WTC11 (cell line): ENCODE measurements around the gene SIRPB2. TPM values are rescaled to one million over a fixed set of nuclear protein-coding genes. Genes with fewer than 3 reads are reported as not detected.

ENCODE experiments used
- CBFB ChIP-seq: sonication (generic); formaldehyde crosslinking; IDR thresholded peaks from 2 replicates; pipeline ENCODE4 v1.8.1; 2022; ENCODE audit warnings: mild to moderate bottlenecking, low read depth, missing genetic modification reagents
- ESRRA ChIP-seq: sonication (generic); formaldehyde crosslinking; IDR thresholded peaks from 2 replicates; pipeline ENCODE4 v1.8.1; 2022; ENCODE audit warnings: mild to moderate bottlenecking, missing genetic modification reagents, borderline replicate concordance
- FOXK1 ChIP-seq: sonication (generic); formaldehyde crosslinking; IDR thresholded peaks from 2 replicates; pipeline ENCODE4 v1.8.0; 2022; ENCODE audit warnings: mild to moderate bottlenecking, moderate library complexity, missing genetic modification reagents
- FOXP1 ChIP-seq: sonication (generic); formaldehyde crosslinking; IDR thresholded peaks from 2 replicates; pipeline ENCODE4 v1.8.0; 2022; ENCODE audit warnings: missing genetic modification reagents, mild to moderate bottlenecking, moderate library complexity, borderline replicate concordance
- KAT7 ChIP-seq: sonication (generic); formaldehyde crosslinking; IDR thresholded peaks from 2 replicates; pipeline ENCODE4 v1.8.1; 2023; ENCODE audit warnings: missing genetic modification reagents, mild to moderate bottlenecking, borderline replicate concordance
- NFE2L1 ChIP-seq: sonication (generic); formaldehyde crosslinking; IDR thresholded peaks from 2 replicates; pipeline ENCODE4 v1.8.1; 2023; ENCODE audit warnings: missing genetic modification reagents
- NR2C2 ChIP-seq: sonication (generic); formaldehyde crosslinking; IDR thresholded peaks from 2 replicates; pipeline ENCODE4 v1.8.0; 2022; ENCODE audit warnings: mild to moderate bottlenecking, missing genetic modification reagents
- TEAD1 ChIP-seq: sonication (generic); formaldehyde crosslinking; IDR thresholded peaks from 2 replicates; pipeline ENCODE4 v1.8.0; 2022; ENCODE audit warnings: mild to moderate bottlenecking, missing genetic modification reagents
- TEAD4 ChIP-seq: sonication (generic); formaldehyde crosslinking; IDR thresholded peaks from 2 replicates; pipeline ENCODE4 v1.8.0; 2022; ENCODE audit warnings: mild to moderate bottlenecking, missing genetic modification reagents
- ZNF219 ChIP-seq: sonication (generic); formaldehyde crosslinking; IDR thresholded peaks from 2 replicates; pipeline ENCODE4 v1.8.0; 2023; ENCODE audit warnings: missing genetic modification reagents, mild to moderate bottlenecking, borderline replicate concordance
- ZNF416 ChIP-seq: fragments of 250-450 bp; sonication (Bioruptor Pico); IDR thresholded peaks from 2 replicates; pipeline ENCODE4 v1.9.0; 2021; ENCODE audit warnings: mild to moderate bottlenecking, inconsistent platforms
- total RNA-seq: library from RNA; stranded (reverse); gene quantifications from 3 replicates; pipeline ENCODE4 v1.2.3, GENCODE V29; 2021
- TF ChIP-seq, protein P1 (sequence below): sonication (generic); formaldehyde crosslinking; IDR thresholded peaks from 2 replicates; pipeline ENCODE4 v1.8.1; 2023; ENCODE audit warnings: mild to moderate bottlenecking, missing genetic modification reagents
- TF ChIP-seq, protein P2 (sequence below): sonication (generic); formaldehyde crosslinking; IDR thresholded peaks from 2 replicates; pipeline ENCODE4 v1.8.1; 2023; ENCODE audit warnings: mild to moderate bottlenecking, missing genetic modification reagents, moderate library complexity
- TF ChIP-seq, protein P3 (sequence below): sonication (generic); formaldehyde crosslinking; IDR thresholded peaks from 2 replicates; pipeline ENCODE4 v1.8.1; 2023; ENCODE audit warnings: mild to moderate bottlenecking, missing genetic modification reagents, borderline replicate concordance
- TF ChIP-seq, protein P4 (sequence below): sonication (generic); formaldehyde crosslinking; IDR thresholded peaks from 2 replicates; pipeline ENCODE4 v1.8.1; 2023; ENCODE audit warnings: mild to moderate bottlenecking, missing genetic modification reagents
- TF ChIP-seq, protein P5 (sequence below): sonication (generic); formaldehyde crosslinking; IDR thresholded peaks from 2 replicates; pipeline ENCODE4 v1.8.0; 2023; ENCODE audit warnings: missing genetic modification reagents, mild to moderate bottlenecking, borderline replicate concordance
- TF ChIP-seq, protein P6 (sequence below): sonication (generic); formaldehyde crosslinking; IDR thresholded peaks from 2 replicates; pipeline ENCODE4 v1.8.1; 2022; ENCODE audit warnings: mild to moderate bottlenecking, missing genetic modification reagents, moderate library complexity, borderline replicate concordance
- TF ChIP-seq, protein P7 (sequence below): fragments of 250-450 bp; sonication (Bioruptor Pico); conservative IDR thresholded peaks from 2 replicates; pipeline ENCODE4 v1.9.0; 2021; ENCODE audit warnings: mild to moderate bottlenecking
- TF ChIP-seq, protein P8 (sequence below): fragments of 250-450 bp; sonication (Bioruptor Pico); IDR thresholded peaks from 2 replicates; pipeline ENCODE4 v1.8.0; 2021; ENCODE audit warnings: mild to moderate bottlenecking

Gene SIRPB2
- total RNA-seq, 1 experiment from 2014 or later = not detected

DNA sequence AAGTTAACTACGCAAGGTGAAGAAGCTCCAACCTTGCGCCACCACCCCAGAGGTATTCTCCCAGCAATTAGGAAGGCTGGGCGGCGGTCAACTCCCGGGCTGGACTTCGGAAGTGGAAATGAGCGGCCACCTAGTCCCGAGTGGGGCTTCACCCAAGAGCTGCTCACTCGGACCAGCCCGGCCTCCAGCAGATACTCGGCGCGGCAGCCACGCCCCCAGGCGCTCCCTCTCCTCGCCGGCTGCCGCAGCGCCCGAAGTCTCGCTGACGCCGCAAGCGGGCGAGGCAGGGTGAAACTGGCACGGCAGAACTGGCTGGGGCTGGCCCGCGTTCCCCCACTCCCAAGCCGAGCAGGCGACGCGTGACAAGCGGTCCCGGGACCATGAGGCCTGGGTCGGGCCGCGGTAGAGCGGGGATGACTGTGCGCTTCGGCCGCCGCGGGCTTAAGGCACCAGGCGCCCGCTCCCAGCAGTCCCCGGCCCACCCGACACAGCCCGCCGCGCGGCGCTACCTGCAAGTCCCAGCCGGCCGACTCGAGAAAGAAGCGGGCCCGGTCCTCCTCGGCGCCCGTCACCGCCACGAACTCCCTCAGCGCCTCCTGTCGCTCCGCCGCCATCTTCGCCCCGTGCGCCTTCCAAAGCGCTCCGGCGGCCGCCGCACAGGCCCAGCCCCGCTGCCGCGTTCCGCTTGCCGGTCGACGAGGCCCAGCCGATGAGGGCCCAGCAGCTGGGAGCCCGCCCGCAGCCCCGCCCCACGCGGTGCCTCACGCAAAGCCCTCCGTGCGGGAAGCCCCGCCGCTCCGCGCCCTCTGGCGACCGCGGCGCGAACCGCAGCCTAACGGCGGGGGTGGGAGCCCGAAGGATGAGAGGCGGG lies 24.8 kb downstream of the SIRPB2 start, which contains the start of gene NSFL1C (continued):
- TF ChIP-seq, protein P1, sequence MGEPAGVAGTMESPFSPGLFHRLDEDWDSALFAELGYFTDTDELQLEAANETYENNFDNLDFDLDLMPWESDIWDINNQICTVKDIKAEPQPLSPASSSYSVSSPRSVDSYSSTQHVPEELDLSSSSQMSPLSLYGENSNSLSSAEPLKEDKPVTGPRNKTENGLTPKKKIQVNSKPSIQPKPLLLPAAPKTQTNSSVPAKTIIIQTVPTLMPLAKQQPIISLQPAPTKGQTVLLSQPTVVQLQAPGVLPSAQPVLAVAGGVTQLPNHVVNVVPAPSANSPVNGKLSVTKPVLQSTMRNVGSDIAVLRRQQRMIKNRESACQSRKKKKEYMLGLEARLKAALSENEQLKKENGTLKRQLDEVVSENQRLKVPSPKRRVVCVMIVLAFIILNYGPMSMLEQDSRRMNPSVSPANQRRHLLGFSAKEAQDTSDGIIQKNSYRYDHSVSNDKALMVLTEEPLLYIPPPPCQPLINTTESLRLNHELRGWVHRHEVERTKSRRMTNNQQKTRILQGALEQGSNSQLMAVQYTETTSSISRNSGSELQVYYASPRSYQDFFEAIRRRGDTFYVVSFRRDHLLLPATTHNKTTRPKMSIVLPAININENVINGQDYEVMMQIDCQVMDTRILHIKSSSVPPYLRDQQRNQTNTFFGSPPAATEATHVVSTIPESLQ = 0 out of 2 replicates have a peak, but pooled peaks have one; percentile 77
- TF ChIP-seq ZNF416 (CRISPR knock-in tag) (no peak), ZNF219 (peak; percentile 81; the same call in 1 of the 2 replicates), FOXK1 (peak; percentile 90; the same call in 1 of the 2 replicates), FOXP1 (CRISPR knock-in tag) (peak; percentile 90), ESRRA (CRISPR knock-in tag) (peak; percentile 27; the same call in 1 of the 2 replicates), TEAD4 (CRISPR knock-in tag) (peak; percentile 41; the same call in 1 of the 2 replicates), TEAD1 (peak; percentile 97), NFE2L1 (peak; percentile 95), KAT7 (CRISPR knock-in tag) (peak; percentile 73; the same call in 1 of the 2 replicates), NR2C2 (CRISPR knock-in tag) (no peak), CBFB (CRISPR knock-in tag) (no peak; the same call in 1 of the 2 replicates)
- TF ChIP-seq, protein P2, sequence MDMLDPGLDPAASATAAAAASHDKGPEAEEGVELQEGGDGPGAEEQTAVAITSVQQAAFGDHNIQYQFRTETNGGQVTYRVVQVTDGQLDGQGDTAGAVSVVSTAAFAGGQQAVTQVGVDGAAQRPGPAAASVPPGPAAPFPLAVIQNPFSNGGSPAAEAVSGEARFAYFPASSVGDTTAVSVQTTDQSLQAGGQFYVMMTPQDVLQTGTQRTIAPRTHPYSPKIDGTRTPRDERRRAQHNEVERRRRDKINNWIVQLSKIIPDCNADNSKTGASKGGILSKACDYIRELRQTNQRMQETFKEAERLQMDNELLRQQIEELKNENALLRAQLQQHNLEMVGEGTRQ (CRISPR knock-in tag) = peak; percentile 57
- TF ChIP-seq, protein P3, sequence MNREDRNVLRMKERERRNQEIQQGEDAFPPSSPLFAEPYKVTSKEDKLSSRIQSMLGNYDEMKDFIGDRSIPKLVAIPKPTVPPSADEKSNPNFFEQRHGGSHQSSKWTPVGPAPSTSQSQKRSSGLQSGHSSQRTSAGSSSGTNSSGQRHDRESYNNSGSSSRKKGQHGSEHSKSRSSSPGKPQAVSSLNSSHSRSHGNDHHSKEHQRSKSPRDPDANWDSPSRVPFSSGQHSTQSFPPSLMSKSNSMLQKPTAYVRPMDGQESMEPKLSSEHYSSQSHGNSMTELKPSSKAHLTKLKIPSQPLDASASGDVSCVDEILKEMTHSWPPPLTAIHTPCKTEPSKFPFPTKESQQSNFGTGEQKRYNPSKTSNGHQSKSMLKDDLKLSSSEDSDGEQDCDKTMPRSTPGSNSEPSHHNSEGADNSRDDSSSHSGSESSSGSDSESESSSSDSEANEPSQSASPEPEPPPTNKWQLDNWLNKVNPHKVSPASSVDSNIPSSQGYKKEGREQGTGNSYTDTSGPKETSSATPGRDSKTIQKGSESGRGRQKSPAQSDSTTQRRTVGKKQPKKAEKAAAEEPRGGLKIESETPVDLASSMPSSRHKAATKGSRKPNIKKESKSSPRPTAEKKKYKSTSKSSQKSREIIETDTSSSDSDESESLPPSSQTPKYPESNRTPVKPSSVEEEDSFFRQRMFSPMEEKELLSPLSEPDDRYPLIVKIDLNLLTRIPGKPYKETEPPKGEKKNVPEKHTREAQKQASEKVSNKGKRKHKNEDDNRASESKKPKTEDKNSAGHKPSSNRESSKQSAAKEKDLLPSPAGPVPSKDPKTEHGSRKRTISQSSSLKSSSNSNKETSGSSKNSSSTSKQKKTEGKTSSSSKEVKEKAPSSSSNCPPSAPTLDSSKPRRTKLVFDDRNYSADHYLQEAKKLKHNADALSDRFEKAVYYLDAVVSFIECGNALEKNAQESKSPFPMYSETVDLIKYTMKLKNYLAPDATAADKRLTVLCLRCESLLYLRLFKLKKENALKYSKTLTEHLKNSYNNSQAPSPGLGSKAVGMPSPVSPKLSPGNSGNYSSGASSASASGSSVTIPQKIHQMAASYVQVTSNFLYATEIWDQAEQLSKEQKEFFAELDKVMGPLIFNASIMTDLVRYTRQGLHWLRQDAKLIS (CRISPR knock-in tag) = no peak
- TF ChIP-seq, protein P4, sequence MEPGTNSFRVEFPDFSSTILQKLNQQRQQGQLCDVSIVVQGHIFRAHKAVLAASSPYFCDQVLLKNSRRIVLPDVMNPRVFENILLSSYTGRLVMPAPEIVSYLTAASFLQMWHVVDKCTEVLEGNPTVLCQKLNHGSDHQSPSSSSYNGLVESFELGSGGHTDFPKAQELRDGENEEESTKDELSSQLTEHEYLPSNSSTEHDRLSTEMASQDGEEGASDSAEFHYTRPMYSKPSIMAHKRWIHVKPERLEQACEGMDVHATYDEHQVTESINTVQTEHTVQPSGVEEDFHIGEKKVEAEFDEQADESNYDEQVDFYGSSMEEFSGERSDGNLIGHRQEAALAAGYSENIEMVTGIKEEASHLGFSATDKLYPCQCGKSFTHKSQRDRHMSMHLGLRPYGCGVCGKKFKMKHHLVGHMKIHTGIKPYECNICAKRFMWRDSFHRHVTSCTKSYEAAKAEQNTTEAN (CRISPR knock-in tag) = peak; percentile 86; the same call in 1 of the 2 replicates
- TF ChIP-seq, protein P5, sequence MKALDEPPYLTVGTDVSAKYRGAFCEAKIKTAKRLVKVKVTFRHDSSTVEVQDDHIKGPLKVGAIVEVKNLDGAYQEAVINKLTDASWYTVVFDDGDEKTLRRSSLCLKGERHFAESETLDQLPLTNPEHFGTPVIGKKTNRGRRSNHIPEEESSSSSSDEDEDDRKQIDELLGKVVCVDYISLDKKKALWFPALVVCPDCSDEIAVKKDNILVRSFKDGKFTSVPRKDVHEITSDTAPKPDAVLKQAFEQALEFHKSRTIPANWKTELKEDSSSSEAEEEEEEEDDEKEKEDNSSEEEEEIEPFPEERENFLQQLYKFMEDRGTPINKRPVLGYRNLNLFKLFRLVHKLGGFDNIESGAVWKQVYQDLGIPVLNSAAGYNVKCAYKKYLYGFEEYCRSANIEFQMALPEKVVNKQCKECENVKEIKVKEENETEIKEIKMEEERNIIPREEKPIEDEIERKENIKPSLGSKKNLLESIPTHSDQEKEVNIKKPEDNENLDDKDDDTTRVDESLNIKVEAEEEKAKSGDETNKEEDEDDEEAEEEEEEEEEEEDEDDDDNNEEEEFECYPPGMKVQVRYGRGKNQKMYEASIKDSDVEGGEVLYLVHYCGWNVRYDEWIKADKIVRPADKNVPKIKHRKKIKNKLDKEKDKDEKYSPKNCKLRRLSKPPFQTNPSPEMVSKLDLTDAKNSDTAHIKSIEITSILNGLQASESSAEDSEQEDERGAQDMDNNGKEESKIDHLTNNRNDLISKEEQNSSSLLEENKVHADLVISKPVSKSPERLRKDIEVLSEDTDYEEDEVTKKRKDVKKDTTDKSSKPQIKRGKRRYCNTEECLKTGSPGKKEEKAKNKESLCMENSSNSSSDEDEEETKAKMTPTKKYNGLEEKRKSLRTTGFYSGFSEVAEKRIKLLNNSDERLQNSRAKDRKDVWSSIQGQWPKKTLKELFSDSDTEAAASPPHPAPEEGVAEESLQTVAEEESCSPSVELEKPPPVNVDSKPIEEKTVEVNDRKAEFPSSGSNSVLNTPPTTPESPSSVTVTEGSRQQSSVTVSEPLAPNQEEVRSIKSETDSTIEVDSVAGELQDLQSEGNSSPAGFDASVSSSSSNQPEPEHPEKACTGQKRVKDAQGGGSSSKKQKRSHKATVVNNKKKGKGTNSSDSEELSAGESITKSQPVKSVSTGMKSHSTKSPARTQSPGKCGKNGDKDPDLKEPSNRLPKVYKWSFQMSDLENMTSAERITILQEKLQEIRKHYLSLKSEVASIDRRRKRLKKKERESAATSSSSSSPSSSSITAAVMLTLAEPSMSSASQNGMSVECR (CRISPR knock-in tag) = peak; percentile 86; the same call in 1 of the 2 replicates
- TF ChIP-seq, protein P6, sequence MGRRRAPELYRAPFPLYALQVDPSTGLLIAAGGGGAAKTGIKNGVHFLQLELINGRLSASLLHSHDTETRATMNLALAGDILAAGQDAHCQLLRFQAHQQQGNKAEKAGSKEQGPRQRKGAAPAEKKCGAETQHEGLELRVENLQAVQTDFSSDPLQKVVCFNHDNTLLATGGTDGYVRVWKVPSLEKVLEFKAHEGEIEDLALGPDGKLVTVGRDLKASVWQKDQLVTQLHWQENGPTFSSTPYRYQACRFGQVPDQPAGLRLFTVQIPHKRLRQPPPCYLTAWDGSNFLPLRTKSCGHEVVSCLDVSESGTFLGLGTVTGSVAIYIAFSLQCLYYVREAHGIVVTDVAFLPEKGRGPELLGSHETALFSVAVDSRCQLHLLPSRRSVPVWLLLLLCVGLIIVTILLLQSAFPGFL (CRISPR knock-in tag) = 0 out of 2 replicates have a peak, but pooled peaks have one; percentile 90
- TF ChIP-seq, protein P7, sequence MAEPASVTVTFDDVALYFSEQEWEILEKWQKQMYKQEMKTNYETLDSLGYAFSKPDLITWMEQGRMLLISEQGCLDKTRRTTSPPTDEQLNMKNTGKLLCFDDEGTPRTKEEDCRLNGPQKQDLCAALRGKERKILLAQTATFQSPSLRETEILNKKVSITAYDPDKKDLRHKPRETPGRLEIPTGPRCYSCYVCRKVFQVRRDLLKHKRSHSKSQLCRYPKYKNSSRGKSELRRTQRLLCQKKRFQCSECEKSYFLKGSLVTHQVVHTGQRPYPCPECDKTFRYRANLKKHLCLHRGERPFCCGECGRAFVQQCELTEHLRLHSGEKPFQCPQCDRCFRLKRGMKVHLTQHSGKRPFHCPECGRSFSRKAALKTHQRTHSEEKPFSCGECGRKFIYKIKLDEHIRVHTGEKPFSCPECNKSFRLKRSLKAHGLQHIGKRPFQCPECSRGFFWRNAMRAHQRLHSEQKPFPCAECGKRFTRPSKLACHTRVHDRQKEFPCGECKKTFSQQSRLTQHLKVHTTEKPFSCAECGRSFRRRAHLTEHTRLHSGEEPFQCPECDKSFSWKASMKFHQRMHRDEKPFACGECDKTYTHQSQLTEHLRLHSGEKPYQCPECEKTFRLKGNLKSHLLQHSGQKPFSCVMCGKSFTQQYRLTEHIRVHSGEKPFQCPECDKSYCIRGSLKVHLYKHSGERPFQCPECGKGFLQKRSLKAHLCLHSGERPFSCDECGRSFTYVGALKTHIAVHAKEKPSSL (CRISPR knock-in tag) = no peak
- TF ChIP-seq, protein P8, sequence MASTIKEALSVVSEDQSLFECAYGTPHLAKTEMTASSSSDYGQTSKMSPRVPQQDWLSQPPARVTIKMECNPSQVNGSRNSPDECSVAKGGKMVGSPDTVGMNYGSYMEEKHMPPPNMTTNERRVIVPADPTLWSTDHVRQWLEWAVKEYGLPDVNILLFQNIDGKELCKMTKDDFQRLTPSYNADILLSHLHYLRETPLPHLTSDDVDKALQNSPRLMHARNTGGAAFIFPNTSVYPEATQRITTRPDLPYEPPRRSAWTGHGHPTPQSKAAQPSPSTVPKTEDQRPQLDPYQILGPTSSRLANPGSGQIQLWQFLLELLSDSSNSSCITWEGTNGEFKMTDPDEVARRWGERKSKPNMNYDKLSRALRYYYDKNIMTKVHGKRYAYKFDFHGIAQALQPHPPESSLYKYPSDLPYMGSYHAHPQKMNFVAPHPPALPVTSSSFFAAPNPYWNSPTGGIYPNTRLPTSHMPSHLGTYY = no peak
